Astrocyte (in vitro differentiated cells and primary cell): Measurements from ENCODE around the gene CCDC117. TPM values are rescaled to one million over a fixed set of nuclear protein-coding genes. Genes with fewer than 3 reads are reported as not detected.

Experiments
- DNase-seq: peaks from one replicate; pipeline ENCODE4 v3.0.0-alpha.2; 2010; ENCODE audit warnings: low read depth
- FAIRE-seq: peaks from 2 replicates; lab custom pipeline; 2011; peaks lifted over from hg19 to GRCh38; lab: Jason Lieb, UNC
- H2AFZ ChIP-seq: 2 replicates; pipeline ENCODE4 v1.6.0; 2012; ENCODE audit warnings: low read depth, low read length, inconsistent platforms
- H3K27ac ChIP-seq: 2 replicates; pipeline ENCODE4 v1.5.1; 2011; ENCODE audit warnings: low read depth, low read length, inconsistent platforms
- H3K27me3 ChIP-seq: 2 replicates; pipeline ENCODE4 v1.6.0; 2011; ENCODE audit warnings: low read length, inconsistent platforms; ENCODE audit not compliant: insufficient read depth
- H3K36me3 ChIP-seq: 2 replicates; pipeline ENCODE4 v1.5.1; 2011; ENCODE audit warnings: low read length, inconsistent platforms; ENCODE audit not compliant: insufficient read depth
- H3K4me1 ChIP-seq: 2 replicates; pipeline ENCODE4 v1.5.1; 2011; ENCODE audit warnings: low read length, inconsistent platforms; ENCODE audit not compliant: insufficient read depth
- H3K4me2 ChIP-seq: 2 replicates; pipeline ENCODE4 v1.6.0; 2012; ENCODE audit warnings: low read length, inconsistent platforms
- H3K4me3 ChIP-seq: 2 replicates; pipeline ENCODE4 v1.5.1; 2011; ENCODE audit warnings: low read depth, mild to moderate bottlenecking, low read length, inconsistent platforms; ENCODE audit not compliant: insufficient read depth
- H3K79me2 ChIP-seq: 2 replicates; pipeline ENCODE4 v1.6.0; 2012; ENCODE audit warnings: mild to moderate bottlenecking, low read length, inconsistent platforms; ENCODE audit not compliant: insufficient read depth
- H3K9ac ChIP-seq: 2 replicates; pipeline ENCODE4 v1.6.0; 2012; ENCODE audit warnings: mild to moderate bottlenecking, low read length, inconsistent platforms
- H3K9me3 ChIP-seq: 2 replicates; pipeline ENCODE4 v1.5.1; 2012; ENCODE audit warnings: low read depth, mild to moderate bottlenecking, low read length, inconsistent platforms; ENCODE audit not compliant: insufficient read depth
- H4K20me1 ChIP-seq: 2 replicates; pipeline ENCODE4 v1.6.0; 2012; ENCODE audit warnings: low read length, inconsistent platforms; ENCODE audit not compliant: insufficient read depth
- H3K27ac Mint-ChIP-seq: one replicate; pipeline ENCODE4 v1.8.0; 2021; ENCODE audit warnings: mild to moderate bottlenecking, mixed read lengths; ENCODE audit not compliant: unreplicated experiment
- H3K27me3 Mint-ChIP-seq: one replicate; pipeline ENCODE4 v1.8.0; 2021; ENCODE audit warnings: low read depth, mixed read lengths; ENCODE audit not compliant: unreplicated experiment
- H3K36me3 Mint-ChIP-seq: one replicate; pipeline ENCODE4 v1.8.0; 2021; ENCODE audit warnings: low read depth, mixed read lengths; ENCODE audit not compliant: unreplicated experiment
- H3K4me1 Mint-ChIP-seq: one replicate; pipeline ENCODE4 v1.8.0; 2021; ENCODE audit warnings: low read depth, mixed read lengths; ENCODE audit not compliant: unreplicated experiment
- H3K4me3 Mint-ChIP-seq: one replicate; pipeline ENCODE4 v1.8.0; 2021; ENCODE audit warnings: mild to moderate bottlenecking, moderate library complexity, mixed read lengths; ENCODE audit not compliant: unreplicated experiment
- H3K9me3 Mint-ChIP-seq: one replicate; pipeline ENCODE4 v1.8.0; 2021; ENCODE audit warnings: mild to moderate bottlenecking, mixed read lengths; ENCODE audit not compliant: unreplicated experiment
- CTCF ChIP-seq: IDR thresholded peaks from 2 replicates; pipeline ENCODE4 v1.5.1; 2011; ENCODE audit warnings: low read depth, mild to moderate bottlenecking, inconsistent platforms, low read length, moderate library complexity; ENCODE audit not compliant: insufficient read depth
- EZH2 ChIP-seq: IDR thresholded peaks from 2 replicates; pipeline ENCODE4 v1.6.1; 2012; ENCODE audit warnings: mild to moderate bottlenecking, low read length, inconsistent platforms; ENCODE audit not compliant: insufficient read depth
- total RNA-seq: library from RNA; stranded (reverse); gene quantifications from 2 replicates; pipeline ENCODE4 v1.2.1, GENCODE V29; 2021

The CCDC117 gene
- total RNA-seq, 1 donor from 2014 or later = 15.8 TPM

DNA sequence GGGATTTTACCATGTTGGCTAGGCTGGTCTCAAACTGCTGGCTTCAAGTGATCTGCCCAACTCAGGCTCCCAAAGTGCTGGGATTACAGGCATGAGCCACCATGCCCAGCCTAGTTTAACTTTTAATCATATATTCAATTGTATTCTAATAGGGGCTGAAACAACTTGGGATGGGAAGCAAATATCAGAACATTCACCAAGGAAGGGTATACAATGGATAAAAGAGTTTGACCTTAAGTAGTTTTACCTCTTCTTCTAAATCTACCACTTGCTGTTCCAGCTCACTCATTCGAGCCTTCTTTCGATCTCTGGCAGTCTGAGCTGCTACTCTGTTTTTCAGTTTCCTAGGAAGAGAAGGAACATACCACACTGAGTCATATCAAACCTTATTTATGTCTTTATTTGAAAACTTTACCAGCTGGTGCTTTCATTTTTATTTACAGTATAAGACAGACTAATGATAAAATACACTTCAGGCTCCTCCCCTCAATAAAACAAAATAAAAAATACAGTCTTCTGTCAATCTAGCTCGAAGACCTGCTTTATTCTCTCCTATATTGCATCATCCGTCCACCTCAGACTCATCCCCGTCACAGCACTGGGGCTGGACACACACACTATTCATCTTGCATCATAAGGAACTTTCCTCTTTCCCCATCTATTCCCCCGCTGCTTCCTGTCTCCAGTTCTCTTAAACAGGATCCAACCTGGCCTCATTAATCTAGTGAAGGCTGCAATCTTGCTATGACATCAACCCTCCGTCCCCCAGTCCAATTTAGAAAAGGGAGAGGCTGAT, 26.5 kb downstream of the CCDC117 start:
- Histone ChIP-seq H3K79me2 (peaks cover 79% of the 10 kb centered on the region), H3K9ac (peak overlapping the region; percentile 100), H4K20me1 (peaks cover 50% of the 10 kb centered on the region), H3K9me3 (no peaks in the 10 kb centered on the region), H3K27me3 (no peaks in the 10 kb centered on the region), H2AFZ (no peak overlapping the region), H3K36me3 (peaks cover 45% of the 10 kb centered on the region), H3K27ac (peak overlapping the region; percentile 99), H3K4me1 (peaks cover 18% of the 10 kb centered on the region), H3K4me2 (peak overlapping the region; percentile 86), H3K4me3 (peak overlapping the region; percentile 93)
- TF ChIP-seq EZH2 (no peak), CTCF (no peak)
- H3K4me3 Mint-ChIP-seq = peak overlapping the region; percentile 93
- H3K27ac Mint-ChIP-seq = peak overlapping the region; percentile 99
- H3K36me3 Mint-ChIP-seq = peaks cover 20% of the 10 kb centered on the region
- no peak for FAIRE-seq
- H3K4me1 Mint-ChIP-seq = peaks cover 24% of the 10 kb centered on the region
- peaks cover 2% of the 10 kb centered on the region for H3K9me3 Mint-ChIP-seq
- no peaks in the 10 kb centered on the region for H3K27me3 Mint-ChIP-seq
- peak; percentile 85 for DNase-seq

DNA sequence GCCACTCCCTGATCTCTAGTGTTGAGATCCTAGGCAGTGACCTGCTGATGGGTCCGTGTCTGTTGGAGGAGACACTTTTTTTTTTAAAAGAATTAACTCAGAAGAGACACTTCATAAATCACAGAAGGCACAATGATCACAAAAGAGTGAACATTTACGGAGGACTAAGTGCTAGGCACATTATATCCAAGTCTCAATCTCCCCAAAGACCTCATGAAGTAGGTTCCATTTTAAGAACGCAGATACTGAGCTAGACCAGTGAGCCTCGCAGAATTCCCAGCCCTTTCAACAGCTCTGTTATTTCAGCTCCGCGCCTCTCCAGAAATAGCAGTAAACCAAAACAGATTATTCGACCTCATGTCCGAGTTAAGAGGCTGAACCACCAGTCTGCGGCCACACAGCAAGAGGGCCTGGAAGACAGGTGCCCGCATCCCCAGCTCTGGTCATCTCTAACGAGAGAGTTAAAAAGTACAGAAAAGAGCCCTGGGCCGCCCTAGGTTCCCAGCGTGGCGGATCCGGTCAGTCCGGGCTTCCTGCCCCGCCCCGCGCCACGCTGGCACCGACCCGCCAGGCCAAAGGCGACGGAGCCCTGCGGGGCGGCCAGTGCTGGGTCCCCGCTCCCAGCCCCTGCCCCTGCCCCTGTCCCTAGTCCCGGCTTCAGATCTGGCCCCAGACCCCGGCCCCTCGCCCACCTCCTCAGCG, 27.3 kb downstream of the CCDC117 start:
- Mint-ChIP-seq H3K4me1 (peaks cover 24% of the 10 kb centered on the region), H3K9me3 (peaks cover 2% of the 10 kb centered on the region), H3K36me3 (peaks cover 20% of the 10 kb centered on the region), H3K27ac (peak overlapping the region; percentile 99), H3K27me3 (no peaks in the 10 kb centered on the region), H3K4me3 (peak overlapping the region; percentile 93)
- DNase-seq = peak; percentile 25
- H3K27ac ChIP-seq = peak overlapping the region; percentile 99
- peak overlapping the region; percentile 100 for H3K9ac ChIP-seq
- peak overlapping the region; percentile 93 for H3K4me3 ChIP-seq
- FAIRE-seq = no peak
- TF ChIP-seq EZH2 (no peak), CTCF (no peak)
- H3K79me2 ChIP-seq = peaks cover 73% of the 10 kb centered on the region
- H2AFZ ChIP-seq = no peak overlapping the region
- H3K9me3 ChIP-seq = no peaks in the 10 kb centered on the region
- peaks cover 42% of the 10 kb centered on the region for H4K20me1 ChIP-seq
- peak overlapping the region; percentile 86 for H3K4me2 ChIP-seq
- no peaks in the 10 kb centered on the region for H3K27me3 ChIP-seq
- peaks cover 18% of the 10 kb centered on the region for H3K4me1 ChIP-seq
- H3K36me3 ChIP-seq = peaks cover 37% of the 10 kb centered on the region
